Stimulated activated naive CD8-positive, alpha-beta T cell treated with anti-CD3 and anti-CD28 coated beads, Interleukin-15, Interleukin-2, amounts not matched to agents 100 U/mL and 50 U/mL, for 24 hours (primary cell): ENCODE results near the gene FBXO10.
"Not testable (repeated sequence)": the region's sequence is repeated elsewhere in the genome, so short reads cannot be mapped to it uniquely, and the experiment has no call there.

ENCODE experiments used
- ATAC-seq: fragments of 150-1000 bp; cut with Tn5 transposase; one replicate; pipeline ENCODE4 v1.10.0; 2021
- DNase-seq: peaks from one replicate; pipeline ENCODE4 v3.0.0; 2021

The FBXO10 gene

GRCh38 chr9:37551468-37551867, 24.7 kb downstream of the FBXO10 start:
- DNase-seq (no peak), ATAC-seq (no peak)

GRCh38 chr9:37550781-37551180, 25.4 kb downstream of the FBXO10 start:
- ATAC-seq (no peak), DNase-seq (no peak)

DNA sequence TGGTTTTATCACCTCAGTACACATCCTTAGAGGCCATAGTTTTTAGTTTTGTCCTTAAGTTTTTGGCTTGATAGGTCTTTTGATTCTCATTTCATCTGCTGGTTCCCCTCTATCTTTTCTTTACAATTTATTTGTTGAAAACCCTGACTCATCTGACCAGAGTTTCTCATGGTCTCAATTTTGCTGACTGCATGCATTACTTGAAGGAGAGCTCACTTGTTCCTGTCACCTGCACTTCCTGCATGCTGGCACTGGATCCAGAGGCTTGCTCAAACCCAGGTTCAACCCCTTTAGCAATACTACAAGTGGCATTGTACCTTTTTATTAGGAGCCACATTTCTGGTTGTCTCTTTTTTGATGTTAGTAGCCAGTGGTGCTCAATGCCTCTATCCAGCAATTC, 26.7 kb downstream of the FBXO10 start:
- no peak for ATAC-seq
- DNase-seq: no peak

- ATAC-seq (no peak), DNase-seq (no peak)
Observed at GRCh38 chr9:37547328-37547878, 28.8 kb downstream of the FBXO10 start.

- no peak for ATAC-seq
- DNase-seq: no peak
Observed at GRCh38 chr9:37543468-37543867, 32.7 kb downstream of the FBXO10 start.

- ATAC-seq: peak; percentile 59
- DNase-seq: no peak
Observed at GRCh38 chr9:37542895-37543294, 33.3 kb downstream of the FBXO10 start.

- no peak for ATAC-seq
- no peak for DNase-seq
Observed at GRCh38 chr9:37542488-37542887, 33.7 kb downstream of the FBXO10 start.

- DNase-seq (no peak), ATAC-seq (no peak)
Observed at GRCh38 chr9:37541465-37541864, 34.7 kb downstream of the FBXO10 start.

DNA sequence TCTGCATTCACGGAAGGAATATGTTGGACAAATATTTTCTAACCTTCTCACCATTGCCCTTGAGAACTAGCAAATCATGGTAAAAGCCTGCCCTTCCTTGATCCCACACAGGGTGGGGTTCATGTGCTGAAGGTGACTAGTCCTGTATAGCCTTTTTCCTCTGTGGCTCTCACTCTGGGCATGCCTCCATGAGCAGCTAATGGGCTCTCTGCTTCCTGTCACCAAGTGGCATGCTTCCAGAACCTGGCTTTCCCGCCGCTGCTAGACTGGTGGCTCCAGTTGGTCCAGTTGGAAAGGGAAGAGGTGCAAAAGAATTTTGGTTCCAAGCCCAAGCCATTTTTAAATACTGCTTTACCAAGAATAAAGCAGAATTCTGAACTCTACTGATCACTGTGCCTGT, 35.5 kb downstream of the FBXO10 start:
- ATAC-seq: no peak
- no peak for DNase-seq

DNA sequence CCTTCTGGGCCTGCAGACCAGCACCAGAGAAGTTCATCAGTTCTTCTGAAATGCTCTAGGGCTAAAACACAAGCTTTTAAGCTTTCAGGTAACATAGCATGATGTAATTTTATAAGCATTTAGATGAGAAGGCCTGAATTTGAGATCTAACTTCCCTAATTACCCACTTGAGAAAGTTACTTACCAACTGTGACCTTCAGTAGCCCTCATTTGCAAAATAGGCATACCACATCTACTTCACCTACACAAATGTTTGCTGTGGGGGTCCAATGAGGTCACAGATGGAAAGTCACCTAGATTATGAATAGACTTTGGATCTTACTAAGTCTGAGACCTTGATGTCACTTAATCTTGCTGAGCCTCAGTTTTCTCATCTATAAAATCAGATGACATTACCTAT, 36.5 kb downstream of the FBXO10 start:
- ATAC-seq: peak; percentile 14
- no peak for DNase-seq

DNA sequence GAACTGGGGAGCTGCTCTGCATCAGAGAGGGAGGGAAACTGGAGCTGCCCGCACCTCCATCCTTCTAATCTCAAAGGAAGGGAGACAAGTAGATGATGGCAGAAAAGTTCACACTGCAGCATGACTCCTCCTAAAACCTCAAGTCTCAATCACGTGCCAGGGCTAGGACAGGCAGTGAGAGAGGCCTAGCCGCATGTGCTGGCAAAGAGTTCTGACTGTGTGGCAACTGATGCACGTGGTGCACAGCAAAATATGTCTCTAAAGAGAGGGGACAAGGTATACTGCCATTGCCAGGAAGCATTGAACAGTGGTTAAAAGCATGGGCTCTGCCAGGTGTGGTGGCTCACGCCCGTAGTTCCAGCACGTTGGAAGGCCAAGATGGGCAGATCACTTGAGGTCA, 38.1 kb downstream of the FBXO10 start:
- no peak for DNase-seq
- no peak for ATAC-seq

GRCh38 chr9:37534901-37535300, 41.3 kb downstream of the FBXO10 start:
- ATAC-seq (no peak), DNase-seq (no peak)

DNA sequence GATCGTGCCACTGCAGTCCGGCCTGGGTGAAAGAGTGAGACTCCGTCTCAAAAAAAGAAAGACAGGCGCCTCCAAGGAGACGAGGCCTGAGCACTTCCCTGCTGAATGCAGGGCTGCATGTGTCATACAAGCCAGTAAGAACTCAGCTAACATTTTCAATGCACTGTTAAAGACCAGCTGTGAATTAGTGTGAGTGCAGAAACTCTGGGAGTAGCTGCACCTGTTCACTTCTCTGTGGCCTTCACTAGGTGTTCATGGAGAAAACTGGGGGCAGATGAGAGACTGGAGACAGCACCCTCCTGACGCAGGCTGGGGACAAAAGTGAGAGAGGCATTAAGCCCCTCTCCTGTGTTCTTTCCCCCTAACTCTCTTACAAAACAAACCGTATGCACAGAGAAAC, 41.8 kb downstream of the FBXO10 start:
- ATAC-seq (no peak), DNase-seq (no peak)

GRCh38 chr9:37531699-37532098, 44.5 kb downstream of the FBXO10 start:
- DNase-seq (peak; percentile 12), ATAC-seq (peak; percentile 20)

DNA sequence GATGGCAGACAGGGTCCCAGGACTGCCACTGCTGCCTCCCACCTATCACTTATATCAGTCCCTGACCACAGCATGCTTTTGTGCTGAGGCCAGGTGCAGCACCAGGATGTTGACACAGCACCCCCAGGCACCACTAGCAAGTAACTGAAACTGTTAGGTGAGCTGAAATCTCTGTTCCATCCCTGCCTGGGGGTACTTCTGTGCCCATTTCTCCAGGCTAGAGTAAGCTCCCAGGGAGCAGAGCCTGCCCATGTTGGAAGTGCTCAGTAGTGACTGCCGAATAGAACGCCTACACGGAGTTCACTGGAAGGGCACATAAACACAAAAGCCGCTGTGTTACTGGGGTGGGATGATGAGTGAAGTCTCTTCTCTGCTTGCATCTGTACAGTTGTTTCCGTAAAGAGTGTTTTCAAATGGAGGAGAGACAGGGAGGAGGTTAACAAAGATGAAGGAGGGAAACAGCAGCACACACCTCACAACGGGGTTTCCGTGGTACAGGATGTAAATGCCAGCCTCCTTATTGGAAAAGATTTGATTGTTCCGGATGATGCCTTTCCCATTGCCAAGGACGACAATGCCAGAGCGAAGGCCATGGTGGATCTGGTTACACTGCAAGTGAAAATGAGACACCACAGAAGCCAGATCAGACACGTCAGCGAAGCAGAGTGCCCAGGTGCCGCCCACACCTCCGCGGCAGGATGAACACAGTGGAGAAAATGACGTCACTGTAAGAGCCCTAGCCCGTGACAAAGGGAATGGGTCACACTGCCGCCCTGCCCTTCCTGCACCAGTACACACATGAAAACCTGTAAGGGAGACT, 47.3 kb downstream of the FBXO10 start:
- ATAC-seq (peak; percentile 83), DNase-seq (peak; percentile 70)

DNA sequence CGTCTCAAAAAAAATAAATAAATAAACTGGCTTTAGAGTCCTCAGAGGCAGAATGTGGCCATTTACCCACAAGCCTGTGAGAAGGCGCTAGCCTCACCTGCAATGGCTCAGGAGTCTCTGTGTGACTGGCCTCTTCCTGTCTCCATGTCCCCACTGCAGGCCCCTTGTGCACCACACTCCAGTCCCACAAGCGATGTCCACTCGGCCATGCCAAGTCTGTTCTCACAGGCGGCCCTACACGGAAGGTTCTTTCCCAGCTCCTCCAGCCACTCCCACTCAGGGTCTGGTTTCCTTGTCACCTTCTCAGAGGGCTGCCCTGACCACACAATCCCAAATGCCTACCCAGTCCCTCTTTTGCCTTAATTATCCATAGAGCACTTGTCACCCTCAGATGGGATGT, 52.3 kb downstream of the FBXO10 start:
- no peak for ATAC-seq
- DNase-seq: no peak

DNA sequence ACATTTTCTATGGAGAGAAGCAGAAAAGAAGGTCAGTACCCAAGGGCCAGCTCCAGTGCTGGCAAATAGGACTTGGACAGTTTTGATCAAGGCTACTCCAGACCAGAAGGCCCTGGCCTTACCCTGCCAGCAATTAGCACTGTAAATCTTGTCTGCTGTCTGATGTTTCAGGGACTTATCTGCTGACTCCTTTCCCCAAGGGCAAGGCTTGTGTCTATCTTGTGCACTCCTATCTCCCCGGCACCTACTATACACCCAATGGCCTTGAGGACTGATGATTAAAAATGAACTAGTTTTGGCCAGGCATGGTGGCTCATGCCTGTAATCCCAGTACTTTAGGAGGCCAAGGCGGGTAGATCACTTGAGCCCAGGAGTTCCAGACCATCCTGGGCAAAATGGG, 53.2 kb downstream of the FBXO10 start:
- DNase-seq (no peak), ATAC-seq (no peak)

DNA sequence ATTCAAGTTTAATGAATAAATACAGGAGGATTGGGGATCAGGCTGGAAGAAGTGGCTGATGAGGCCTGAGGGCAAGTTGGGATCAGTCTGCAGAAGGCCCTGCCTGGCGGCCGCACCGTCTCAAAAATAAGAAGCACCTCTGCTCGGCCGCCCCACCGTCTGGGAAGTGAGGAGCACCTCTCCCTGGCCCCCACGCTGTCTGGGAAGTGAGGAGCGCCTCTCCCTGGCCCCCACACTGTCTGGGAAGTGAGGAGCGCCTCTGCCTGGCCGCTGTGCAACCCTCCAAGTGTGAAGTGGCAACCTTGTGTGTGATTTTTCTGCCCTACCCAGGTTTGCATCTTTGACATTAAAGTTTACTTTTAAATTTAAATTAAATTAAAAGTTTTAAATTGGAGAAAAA, 55.1 kb downstream of the FBXO10 start:
- DNase-seq (no peak), ATAC-seq (no peak)

GRCh38 chr9:37520641-37521040, 55.5 kb downstream of the FBXO10 start:
- ATAC-seq (no peak), DNase-seq (no peak)

GRCh38 chr9:37517923-37518322, 58.3 kb downstream of the FBXO10 start:
- no peak for ATAC-seq
- DNase-seq: no peak

GRCh38 chr9:37515620-37516258, 60.4 kb downstream of the FBXO10 start:
- DNase-seq (no peak), ATAC-seq (no peak)

DNA sequence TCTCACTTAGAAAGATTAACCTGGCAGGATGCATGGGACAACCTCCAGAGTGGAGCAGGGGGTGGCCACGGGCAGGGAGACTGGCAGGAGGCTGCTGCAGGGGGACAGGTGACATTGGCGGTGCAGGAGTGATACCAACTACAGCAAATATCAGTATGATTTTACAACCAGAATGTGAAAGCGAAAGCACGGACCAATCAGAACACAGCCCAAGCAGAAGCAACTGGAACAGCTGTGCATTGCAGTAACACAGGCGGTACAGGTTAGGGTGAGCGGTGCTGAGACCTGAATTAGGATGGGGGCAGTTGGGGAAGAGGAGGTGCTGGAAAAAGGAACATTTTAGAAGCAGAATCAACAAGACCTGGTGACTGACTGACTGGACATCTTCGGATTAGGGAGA, 61.2 kb downstream of the FBXO10 start:
- DNase-seq (no peak), ATAC-seq (no peak)

DNA sequence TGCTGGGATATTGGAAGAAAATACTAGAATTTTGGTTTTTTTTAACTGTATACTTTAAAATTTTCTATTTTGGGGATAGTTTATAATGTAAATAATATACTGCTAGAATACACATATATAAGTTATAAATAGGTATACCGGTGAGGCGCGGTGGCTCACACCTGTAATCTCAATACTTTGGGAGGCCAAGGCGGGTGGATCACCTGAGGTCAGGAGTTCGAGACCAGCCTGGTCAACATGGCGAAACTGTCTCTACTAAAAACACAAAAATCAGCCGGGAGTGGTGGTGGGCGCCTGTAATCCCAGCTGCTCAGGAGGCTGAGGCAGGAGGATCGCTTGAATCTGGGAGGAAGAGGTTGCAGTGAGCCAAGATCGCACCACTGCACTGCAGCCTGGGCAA, 61.8 kb downstream of the FBXO10 start:
- not testable (repeated sequence) for DNase-seq, ATAC-seq

DNA sequence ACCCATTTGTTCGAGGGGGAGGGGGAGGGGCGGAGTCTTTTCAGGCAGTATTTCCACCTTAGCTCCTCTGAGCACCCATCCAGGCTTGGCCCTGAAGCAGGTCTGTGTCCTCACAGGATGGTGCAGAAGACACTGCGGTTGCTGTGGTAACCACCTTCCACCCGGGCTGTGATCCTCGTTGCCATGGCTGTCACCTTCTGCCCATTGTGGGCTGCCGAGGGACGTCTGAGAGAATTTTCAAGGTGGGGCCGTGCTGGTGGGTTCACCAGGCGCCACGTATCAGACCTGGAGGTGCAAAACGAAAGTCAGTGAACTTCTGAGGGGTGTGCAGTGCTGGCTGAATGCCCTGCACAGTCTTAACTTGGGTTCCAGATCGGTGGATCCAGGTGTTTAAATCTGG, 63.7 kb downstream of the FBXO10 start:
- no peak for DNase-seq
- ATAC-seq: no peak
